Calu3 (cell line): ENCODE measurements around the gene CRYBA2. TPM values are rescaled to one million over a fixed set of nuclear protein-coding genes. Genes with fewer than 3 reads are reported as not detected.

ENCODE experiments used
- BruUV-seq: library from RNA; stranded (reverse); fragments of 400-500 nt; replicated peaks from 2 replicates; lab custom pipeline; 2021; lab: Mats Ljungman, UMichigan
- CTCF ChIA-PET: fragments of 300-600 bp; sonication (Branson Sonifier 250); formaldehyde crosslinking; loops from one replicate; lab custom pipeline; 2022; ENCODE audit warnings: antibody characterized with exemption; lab: Charles Lee
- DNase-seq: peaks from one replicate; pipeline ENCODE4 v3.0.0; 2022
- H3K27ac Mint-ChIP-seq: one replicate; pipeline ENCODE4 v1.8.0; 2022; ENCODE audit warnings: mixed read lengths; ENCODE audit not compliant: unreplicated experiment
- H3K27me3 Mint-ChIP-seq: one replicate; pipeline ENCODE4 v1.8.0; 2022; ENCODE audit warnings: mixed read lengths; ENCODE audit not compliant: unreplicated experiment
- H3K36me3 Mint-ChIP-seq: one replicate; pipeline ENCODE4 v1.8.0; 2022; ENCODE audit warnings: mild to moderate bottlenecking, moderate library complexity, mixed read lengths; ENCODE audit not compliant: insufficient read depth, unreplicated experiment
- H3K4me1 Mint-ChIP-seq: one replicate; pipeline ENCODE4 v1.8.0; 2022; ENCODE audit warnings: mild to moderate bottlenecking, low read depth, mixed read lengths; ENCODE audit not compliant: unreplicated experiment
- H3K4me3 Mint-ChIP-seq: one replicate; pipeline ENCODE4 v1.8.0; 2022; ENCODE audit warnings: mild to moderate bottlenecking, low read depth, moderate library complexity, mixed read lengths; ENCODE audit not compliant: unreplicated experiment
- H3K9me3 Mint-ChIP-seq: one replicate; pipeline ENCODE4 v1.8.0; 2022; ENCODE audit warnings: low read depth, mixed read lengths; ENCODE audit not compliant: unreplicated experiment
- intact Hi-C: fragments of 100-400 bp; cut with micrococcal nuclease; formaldehyde crosslinking; loops from one replicate; pipeline ENCODE4 v1.10.0; 2022; ENCODE audit not compliant: unreplicated experiment
- total RNA-seq: library from RNA; stranded (reverse); gene quantifications from 2 replicates; pipeline ENCODE4 v1.2.3, GENCODE V29; 2022
- TF ChIP-seq, protein P1 (sequence below): fragments of 200-600 bp; IDR thresholded peaks from one replicate; pipeline ENCODE4 v1.8.0; 2022; ENCODE audit warnings: antibody characterized with exemption; ENCODE audit not compliant: unreplicated experiment

The CRYBA2 gene
- total RNA-seq, 1 experiment from 2014 or later: not detected

DNA sequence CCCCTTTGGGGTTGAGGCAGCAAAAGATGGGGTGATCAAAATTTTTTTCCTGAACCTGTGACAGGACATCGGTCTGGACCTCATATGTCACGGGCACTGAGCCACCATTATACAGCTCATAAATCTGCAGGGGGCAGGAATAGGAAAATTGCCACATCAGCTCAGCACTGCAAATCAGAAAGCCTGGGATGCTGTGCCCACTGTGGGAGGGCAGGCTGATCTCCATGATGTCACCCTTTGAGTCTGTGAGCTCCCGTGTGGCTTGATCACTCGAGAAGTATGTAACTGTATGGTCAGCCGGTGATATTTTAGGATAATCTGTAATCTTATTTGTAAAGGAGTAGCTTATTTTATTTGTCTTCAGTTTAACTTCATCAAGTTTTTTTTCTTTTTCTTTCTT, 17.7 kb upstream of the CRYBA2 start:
- no peak overlapping the region for H3K27ac Mint-ChIP-seq
- H3K4me1 Mint-ChIP-seq: no peaks in the 10 kb centered on the region
- no peaks in the 10 kb centered on the region for H3K36me3 Mint-ChIP-seq
- no TSS peak for BruUV-seq
- CTCF ChIA-PET: interaction anchor here (0.6 to 1.6 kb wide), 4 partner anchors 9 to 159 kb away, joined by 4 to 10 read pairs (median 6); partner anchors contain the start of gene SLC23A3
- no peaks in the 10 kb centered on the region for H3K9me3 Mint-ChIP-seq
- H3K4me3 Mint-ChIP-seq: no peak overlapping the region
- DNase-seq: no peak
- intact Hi-C loops: loop anchor here (1.0 to 5.0 kb wide), 2 partner anchors 111 to 144 kb away; no protein-coding TSS in a partner anchor
- peaks cover 40% of the 10 kb centered on the region for H3K27me3 Mint-ChIP-seq
- TF ChIP-seq, protein P1, sequence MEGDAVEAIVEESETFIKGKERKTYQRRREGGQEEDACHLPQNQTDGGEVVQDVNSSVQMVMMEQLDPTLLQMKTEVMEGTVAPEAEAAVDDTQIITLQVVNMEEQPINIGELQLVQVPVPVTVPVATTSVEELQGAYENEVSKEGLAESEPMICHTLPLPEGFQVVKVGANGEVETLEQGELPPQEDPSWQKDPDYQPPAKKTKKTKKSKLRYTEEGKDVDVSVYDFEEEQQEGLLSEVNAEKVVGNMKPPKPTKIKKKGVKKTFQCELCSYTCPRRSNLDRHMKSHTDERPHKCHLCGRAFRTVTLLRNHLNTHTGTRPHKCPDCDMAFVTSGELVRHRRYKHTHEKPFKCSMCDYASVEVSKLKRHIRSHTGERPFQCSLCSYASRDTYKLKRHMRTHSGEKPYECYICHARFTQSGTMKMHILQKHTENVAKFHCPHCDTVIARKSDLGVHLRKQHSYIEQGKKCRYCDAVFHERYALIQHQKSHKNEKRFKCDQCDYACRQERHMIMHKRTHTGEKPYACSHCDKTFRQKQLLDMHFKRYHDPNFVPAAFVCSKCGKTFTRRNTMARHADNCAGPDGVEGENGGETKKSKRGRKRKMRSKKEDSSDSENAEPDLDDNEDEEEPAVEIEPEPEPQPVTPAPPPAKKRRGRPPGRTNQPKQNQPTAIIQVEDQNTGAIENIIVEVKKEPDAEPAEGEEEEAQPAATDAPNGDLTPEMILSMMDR: no peak

DNA sequence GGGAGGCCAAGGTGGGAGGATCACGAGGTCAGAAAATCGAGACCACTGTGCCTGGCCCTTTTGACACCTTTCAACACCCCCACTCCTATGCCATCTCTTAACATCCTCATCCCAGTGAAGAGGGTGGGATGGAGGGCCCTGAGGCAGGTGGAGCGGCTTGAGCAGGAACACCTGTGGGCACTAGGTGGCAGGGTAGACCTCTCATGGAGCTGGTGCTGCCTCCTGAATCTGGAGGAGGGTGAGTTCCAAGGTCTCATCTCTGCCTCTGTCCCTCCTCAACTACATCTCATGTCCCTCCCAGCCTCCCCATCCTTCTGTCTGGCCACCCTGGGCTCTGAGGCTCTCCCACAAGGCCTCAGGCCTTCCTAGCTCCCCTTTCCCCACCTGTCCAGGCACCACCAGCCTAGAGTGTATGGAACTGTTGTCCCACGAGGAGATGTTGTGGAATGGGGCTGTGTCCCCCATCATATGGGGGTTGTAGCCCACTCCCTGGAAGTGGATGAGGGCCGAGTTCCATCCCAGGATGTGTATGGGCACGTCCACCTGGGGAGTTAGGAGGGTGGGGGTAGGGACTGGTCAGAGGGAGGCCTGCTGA, 17.0 kb upstream of the CRYBA2 start:
- Mint-ChIP-seq H3K4me3 (no peak overlapping the region), H3K36me3 (no peaks in the 10 kb centered on the region), H3K9me3 (no peaks in the 10 kb centered on the region), H3K27ac (no peak overlapping the region), H3K4me1 (no peaks in the 10 kb centered on the region), H3K27me3 (peaks cover 40% of the 10 kb centered on the region)
- intact Hi-C loops: loop anchor here (1.0 to 5.0 kb wide), 2 partner anchors 112 to 145 kb away; no protein-coding TSS in a partner anchor
- TF ChIP-seq, protein P1: peak; percentile 71
- peak; percentile 73 for DNase-seq
- BruUV-seq: no TSS peak
- CTCF ChIA-PET: interaction anchor here (0.6 to 1.6 kb wide), 11 partner anchors 9 to 160 kb away, joined by 3 to 14 read pairs (median 5); partner anchors contain the start of gene SLC23A3

DNA sequence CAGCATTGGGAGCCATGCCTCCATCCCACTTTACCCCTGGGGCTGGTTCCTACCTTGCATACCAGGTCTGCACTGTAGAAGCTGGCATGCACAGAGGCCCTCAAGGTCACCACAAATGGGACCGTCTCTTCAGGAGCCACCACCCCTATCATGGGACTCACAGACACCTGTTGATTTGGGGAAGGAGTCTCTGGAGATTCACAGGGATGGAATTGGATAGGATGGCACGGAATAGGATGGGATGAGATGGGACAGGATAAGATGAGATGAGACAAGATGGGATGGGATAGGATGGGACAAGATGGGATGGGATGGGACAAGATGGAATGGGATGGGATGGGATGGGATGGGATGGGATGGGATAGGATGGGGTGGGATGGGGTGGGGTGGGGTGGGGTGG, 16.1 kb upstream of the CRYBA2 start:
- BruUV-seq: no TSS peak
- intact Hi-C loops: no loop called here
- H3K4me3 Mint-ChIP-seq: no peak overlapping the region
- H3K27me3 Mint-ChIP-seq: peaks cover 40% of the 10 kb centered on the region
- TF ChIP-seq, protein P1: no peak
- DNase-seq: no peak
- H3K27ac Mint-ChIP-seq: no peak overlapping the region
- no peaks in the 10 kb centered on the region for H3K36me3 Mint-ChIP-seq
- CTCF ChIA-PET: no interaction called here
- H3K4me1 Mint-ChIP-seq: no peaks in the 10 kb centered on the region
- H3K9me3 Mint-ChIP-seq: no peaks in the 10 kb centered on the region

DNA sequence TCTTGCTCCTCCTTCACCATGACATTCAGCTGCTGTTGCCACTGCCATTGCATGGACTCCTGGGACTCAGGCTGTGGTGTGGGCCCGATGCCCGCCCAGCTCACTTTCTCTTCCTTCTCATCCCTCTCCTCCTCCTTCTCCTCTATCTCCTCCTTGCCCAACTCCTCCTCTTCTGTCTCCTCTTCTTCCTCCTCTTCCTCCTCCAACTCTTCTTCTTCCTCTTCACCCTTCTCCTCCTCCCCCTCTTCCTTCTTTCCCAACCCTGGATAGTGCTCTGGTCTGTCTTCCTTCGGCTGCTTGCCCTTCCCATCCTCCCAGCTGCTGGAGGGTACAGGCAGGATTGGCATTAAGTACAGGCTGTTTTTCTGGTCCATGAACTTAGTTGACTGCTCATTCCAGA, 10.8 kb upstream of the CRYBA2 start:
- TF ChIP-seq, protein P1: no peak
- intact Hi-C loops: loop anchor here (2.0 kb wide), 1 partner anchor 151 kb away; no protein-coding TSS in a partner anchor
- H3K4me1 Mint-ChIP-seq: peaks cover 21% of the 10 kb centered on the region
- H3K4me3 Mint-ChIP-seq: peak overlapping the region; percentile 76
- H3K36me3 Mint-ChIP-seq: peaks cover 19% of the 10 kb centered on the region
- peaks cover 53% of the 10 kb centered on the region for H3K27me3 Mint-ChIP-seq
- no TSS peak for BruUV-seq
- DNase-seq: no peak
- CTCF ChIA-PET: no interaction called here
- no peak overlapping the region for H3K27ac Mint-ChIP-seq
- no peaks in the 10 kb centered on the region for H3K9me3 Mint-ChIP-seq
